ENCODE data around the gene DHRS13.

Gene DHRS13

DNA sequence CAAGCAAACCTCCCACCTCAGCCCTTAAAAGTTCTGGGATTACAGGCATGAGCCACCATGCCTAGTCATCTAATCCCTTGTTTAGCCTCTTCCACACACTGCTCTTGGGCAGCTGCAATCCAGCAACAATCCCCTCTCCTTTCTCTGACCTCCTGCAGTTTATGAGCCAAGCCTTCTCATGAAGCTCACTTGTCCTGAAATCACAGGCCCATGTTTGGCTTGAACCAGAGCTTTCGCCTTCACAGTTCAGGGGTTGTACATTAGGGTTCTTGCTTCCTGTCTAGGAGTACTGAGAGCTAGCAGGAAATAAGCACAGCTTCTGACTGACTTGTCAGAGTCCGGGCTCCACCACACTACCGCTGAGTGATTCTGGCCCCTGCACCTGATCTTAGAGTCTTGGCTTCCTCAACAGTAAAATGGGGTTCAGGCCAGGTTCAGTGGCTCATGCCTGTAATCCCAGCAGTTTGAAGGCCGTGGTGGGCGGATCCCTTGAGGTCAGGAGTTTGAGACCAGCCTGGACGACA lies 31.8 kb downstream of the DHRS13 start:
- Histone ChIP-seq H3K4me2 (ENCODE audit: low read depth, low read length) (no peak overlapping the region; the same call in 1 of the 2 replicates), H3F3A (ENCODE audit: insufficient read depth, low read length) (no peaks in the 10 kb centered on the region), H3K79me2 (ENCODE audit: low read length) (no peaks in the 10 kb centered on the region), H3K27ac (ENCODE audit: low read length) (peak overlapping the region; percentile 40; the same call in 1 of the 2 replicates), H2AFZ (ENCODE audit: low read length) (peak overlapping the region; percentile 91), H3K9me3 (replicated peaks; ENCODE audit: insufficient read depth, low read length) (no peaks in the 10 kb centered on the region), H3K9me2 (replicated peaks; ENCODE audit: insufficient read depth, low read length) (no peaks in the 10 kb centered on the region), H3K4me1 (ENCODE audit: low read length) (peaks cover 4% of the 10 kb centered on the region), H3K4me3 (ENCODE audit: low read length) (no peak overlapping the region), H4K20me1 (ENCODE audit: insufficient read depth, low read length) (no peaks in the 10 kb centered on the region), H3K27me3 (replicated peaks; ENCODE audit: insufficient read depth, low read length) (no peaks in the 10 kb centered on the region), H3K9ac (ENCODE audit: low read length) (no peak overlapping the region), H3K36me3 (replicated peaks; ENCODE audit: insufficient read depth, low read length) (no peaks in the 10 kb centered on the region)
- peak; percentile 78 for DNase-seq
- TF ChIP-seq EZH2phosphoT487 (IDR thresholded peaks at IDR 0.05; ENCODE audit: low read length), result no peak
- TF ChIP-seq EZH2 (optimal IDR thresholded peaks at IDR 0.05; ENCODE audit: low read depth, low read length), result no peak
- TF ChIP-seq, protein P1, sequence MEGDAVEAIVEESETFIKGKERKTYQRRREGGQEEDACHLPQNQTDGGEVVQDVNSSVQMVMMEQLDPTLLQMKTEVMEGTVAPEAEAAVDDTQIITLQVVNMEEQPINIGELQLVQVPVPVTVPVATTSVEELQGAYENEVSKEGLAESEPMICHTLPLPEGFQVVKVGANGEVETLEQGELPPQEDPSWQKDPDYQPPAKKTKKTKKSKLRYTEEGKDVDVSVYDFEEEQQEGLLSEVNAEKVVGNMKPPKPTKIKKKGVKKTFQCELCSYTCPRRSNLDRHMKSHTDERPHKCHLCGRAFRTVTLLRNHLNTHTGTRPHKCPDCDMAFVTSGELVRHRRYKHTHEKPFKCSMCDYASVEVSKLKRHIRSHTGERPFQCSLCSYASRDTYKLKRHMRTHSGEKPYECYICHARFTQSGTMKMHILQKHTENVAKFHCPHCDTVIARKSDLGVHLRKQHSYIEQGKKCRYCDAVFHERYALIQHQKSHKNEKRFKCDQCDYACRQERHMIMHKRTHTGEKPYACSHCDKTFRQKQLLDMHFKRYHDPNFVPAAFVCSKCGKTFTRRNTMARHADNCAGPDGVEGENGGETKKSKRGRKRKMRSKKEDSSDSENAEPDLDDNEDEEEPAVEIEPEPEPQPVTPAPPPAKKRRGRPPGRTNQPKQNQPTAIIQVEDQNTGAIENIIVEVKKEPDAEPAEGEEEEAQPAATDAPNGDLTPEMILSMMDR (IDR thresholded peaks at IDR 0.05; ENCODE audit: low read length), result no peak

DNA sequence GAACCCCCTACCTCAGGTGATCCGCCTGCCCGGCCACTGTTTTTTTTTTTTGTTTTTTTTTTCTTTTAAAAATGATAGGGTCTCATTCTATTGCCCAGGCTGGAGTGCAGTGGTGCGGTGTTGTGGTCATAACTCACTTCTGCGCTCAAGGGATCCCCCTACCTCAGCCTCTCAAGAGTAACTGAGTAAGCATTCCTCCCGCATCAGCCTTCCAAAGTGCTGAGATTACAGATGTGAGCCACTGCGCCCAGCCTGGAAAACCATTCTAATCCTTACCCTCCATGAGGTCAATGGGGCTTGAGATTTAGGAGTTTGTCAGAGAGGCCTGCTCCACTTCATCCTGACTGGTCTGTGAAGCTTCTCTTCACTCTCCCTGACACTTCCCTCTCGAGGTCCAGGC lies 35.6 kb downstream of the DHRS13 start:
- Histone ChIP-seq H4K20me1 (ENCODE audit: insufficient read depth, low read length) (no peaks in the 10 kb centered on the region), H3K9me3 (replicated peaks; ENCODE audit: insufficient read depth, low read length) (no peaks in the 10 kb centered on the region), H3F3A (ENCODE audit: insufficient read depth, low read length) (no peaks in the 10 kb centered on the region), H2AFZ (ENCODE audit: low read length) (peak overlapping the region; percentile 37; the same call in 1 of the 2 replicates), H3K4me1 (ENCODE audit: low read length) (peaks cover 4% of the 10 kb centered on the region), H3K9me2 (replicated peaks; ENCODE audit: insufficient read depth, low read length) (no peaks in the 10 kb centered on the region), H3K9ac (ENCODE audit: low read length) (no peak overlapping the region), H3K79me2 (ENCODE audit: low read length) (no peaks in the 10 kb centered on the region), H3K27me3 (replicated peaks; ENCODE audit: insufficient read depth, low read length) (no peaks in the 10 kb centered on the region), H3K4me2 (ENCODE audit: low read depth, low read length) (no peak overlapping the region), H3K36me3 (replicated peaks; ENCODE audit: insufficient read depth, low read length) (no peaks in the 10 kb centered on the region), H3K4me3 (ENCODE audit: low read length) (no peak overlapping the region), H3K27ac (ENCODE audit: low read length) (no peak overlapping the region)
- TF ChIP-seq, protein P1 (IDR thresholded peaks at IDR 0.05; ENCODE audit: low read length), result no peak
- TF ChIP-seq EZH2phosphoT487 (IDR thresholded peaks at IDR 0.05; ENCODE audit: low read length), result no peak
- TF ChIP-seq EZH2 (optimal IDR thresholded peaks at IDR 0.05; ENCODE audit: low read depth, low read length), result no peak
- no peak for DNase-seq

DNA sequence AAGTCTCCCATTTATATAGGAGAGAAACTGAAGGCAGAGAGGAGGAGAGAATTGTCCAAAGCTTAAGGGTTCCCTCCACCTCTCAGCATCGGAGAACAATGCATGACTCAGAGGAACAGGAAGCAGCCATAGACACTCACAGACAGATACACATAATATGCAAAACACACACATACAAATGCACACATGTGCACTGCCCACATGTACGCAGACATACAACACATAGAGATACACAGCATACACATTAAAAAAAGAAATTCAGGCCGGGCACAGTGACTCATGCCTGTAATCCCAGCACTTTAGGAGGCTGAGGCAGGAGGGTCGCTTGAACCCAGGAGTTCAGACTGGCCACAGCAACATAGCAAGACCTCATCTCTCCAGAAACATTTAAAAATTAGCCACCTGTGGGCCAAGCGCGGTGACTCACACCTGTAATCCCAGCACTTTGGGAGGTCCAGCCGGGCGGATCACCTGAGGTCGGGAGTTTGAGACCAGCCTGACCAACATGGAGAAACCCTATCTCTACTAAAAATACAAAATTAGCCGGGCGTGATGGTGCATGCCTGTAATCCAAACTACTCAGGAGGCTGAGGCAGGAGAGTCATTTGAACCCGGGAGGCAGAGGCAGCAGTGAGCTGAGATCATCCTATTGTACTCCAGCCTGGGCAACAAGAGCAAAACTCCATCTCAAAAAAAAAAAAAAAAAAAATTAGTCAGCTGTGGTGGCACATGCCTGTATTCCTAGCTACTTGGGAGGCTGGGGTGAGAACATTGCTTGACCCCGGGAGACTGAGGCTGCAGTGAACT lies 36.7 kb downstream of the DHRS13 start:
- Histone ChIP-seq H3K4me1 (ENCODE audit: low read length) (peaks cover 4% of the 10 kb centered on the region), H3K4me2 (ENCODE audit: low read depth, low read length) (no peak overlapping the region), H3K79me2 (ENCODE audit: low read length) (no peaks in the 10 kb centered on the region), H3K27me3 (replicated peaks; ENCODE audit: insufficient read depth, low read length) (no peaks in the 10 kb centered on the region), H3K9me3 (replicated peaks; ENCODE audit: insufficient read depth, low read length) (no peaks in the 10 kb centered on the region), H2AFZ (ENCODE audit: low read length) (no peak overlapping the region), H3K9ac (ENCODE audit: low read length) (no peak overlapping the region), H3K36me3 (replicated peaks; ENCODE audit: insufficient read depth, low read length) (no peaks in the 10 kb centered on the region), H4K20me1 (ENCODE audit: insufficient read depth, low read length) (no peaks in the 10 kb centered on the region), H3K27ac (ENCODE audit: low read length) (no peak overlapping the region), H3F3A (ENCODE audit: insufficient read depth, low read length) (no peaks in the 10 kb centered on the region), H3K4me3 (ENCODE audit: low read length) (no peak overlapping the region), H3K9me2 (replicated peaks; ENCODE audit: insufficient read depth, low read length) (no peaks in the 10 kb centered on the region)
- TF ChIP-seq EZH2 (optimal IDR thresholded peaks at IDR 0.05; ENCODE audit: low read depth, low read length) (no peak), EZH2phosphoT487 (IDR thresholded peaks at IDR 0.05; ENCODE audit: low read length) (no peak)
- TF ChIP-seq, protein P1 (IDR thresholded peaks at IDR 0.05; ENCODE audit: low read length), result no peak
- DNase-seq, result no peak

Measured in MM.1S (cell line).